NCI-H2196 treated with DMSO at 0.1 percent for 48 hours (cell line): ENCODE measurements around the gene METTL26.

ENCODE experiments used
- DNase-seq: peaks from one replicate; lab custom pipeline; 2025; ENCODE audit not compliant: unreplicated experiment; lab: John Stamatoyannopoulos, UW

The METTL26 gene

GRCh38 chr16:636206-637080 lies at the start of gene METTL26:
TSS of gene METTL26 (minus strand) at chr16:636305. CDS start at chr16:636290, 15 bp downstream.
- DNase-seq = peak; percentile 83

DNA sequence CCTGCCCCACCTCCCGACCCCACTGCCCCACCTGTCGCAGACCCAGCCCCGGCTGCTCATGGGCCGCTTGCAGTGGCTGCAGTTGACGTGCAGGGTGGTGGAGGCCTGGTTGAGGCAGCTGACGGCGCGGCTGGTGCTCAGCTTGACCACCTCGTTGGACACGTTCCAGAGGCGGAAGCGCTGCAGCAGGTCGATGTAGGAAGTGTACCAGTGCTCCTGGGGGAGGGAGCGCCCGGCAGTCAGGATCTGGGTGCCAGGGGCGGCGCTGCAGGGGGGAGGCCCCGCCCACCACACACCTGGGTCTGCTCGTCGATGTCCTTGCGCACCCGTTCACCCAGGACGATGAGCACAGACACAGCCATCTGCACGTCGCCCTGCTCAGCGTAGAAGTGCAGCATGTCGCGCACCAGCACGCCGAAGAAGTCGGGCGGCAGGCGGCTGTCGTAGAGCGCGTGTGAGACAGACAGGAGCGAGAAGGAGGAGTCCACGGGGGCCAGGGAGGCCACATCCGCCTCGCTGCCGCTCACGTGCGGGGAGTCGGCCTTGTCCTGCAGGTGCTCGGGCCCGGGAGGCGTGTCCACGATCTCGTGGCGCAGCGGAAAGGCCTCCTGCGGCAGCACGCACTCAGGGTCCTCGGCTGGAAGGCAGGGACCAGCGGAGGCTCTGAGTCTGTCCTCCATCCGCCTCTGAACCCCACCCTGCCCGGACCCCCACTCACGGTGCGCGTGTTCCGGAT lies 49.0 kb upstream of the METTL26 start:
- peak; percentile 91 for DNase-seq

DNA sequence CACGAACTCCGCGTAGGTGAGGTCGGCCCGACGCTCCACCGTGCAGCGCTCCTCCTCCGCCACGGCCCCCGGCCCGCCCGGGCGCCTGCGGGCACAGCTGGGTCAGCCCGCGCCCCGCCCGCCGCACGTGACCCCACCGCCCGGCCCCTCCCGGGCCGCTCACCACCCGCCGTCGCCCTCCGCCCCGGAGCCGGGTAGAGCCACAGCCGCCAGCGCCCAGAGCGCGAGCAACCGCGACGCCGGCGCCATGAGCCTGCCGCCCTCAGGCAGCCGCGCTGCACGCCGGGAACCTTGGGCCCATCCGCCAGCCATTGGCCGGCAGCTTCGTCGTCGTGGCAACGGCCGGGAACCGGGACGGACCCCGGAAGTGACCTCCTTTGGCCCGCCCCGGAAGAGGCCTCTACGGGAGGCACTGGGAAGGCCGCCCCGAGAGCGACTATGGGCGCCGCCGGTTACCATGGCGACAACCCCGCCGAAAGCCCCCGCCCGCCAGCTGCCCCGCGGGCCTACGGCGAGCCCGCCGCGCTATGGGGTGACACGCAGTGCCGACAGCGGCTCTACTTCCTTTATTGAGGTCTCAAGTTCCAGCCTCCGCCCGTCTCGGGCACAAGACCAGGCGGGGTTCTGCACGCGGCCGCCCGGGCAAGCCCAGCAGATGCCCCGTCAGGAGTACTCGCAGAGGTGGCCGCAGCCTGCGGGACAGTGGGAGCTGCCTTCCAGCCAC lies 48.1 kb upstream of the METTL26 start, which contains the start of gene JMJD8:
TSS of gene JMJD8 (minus strand) at position 264 of the 724 bp plus-strand sequence. CDS start at position 249, 15 bp downstream.
- peak; percentile 95 for DNase-seq

DNA sequence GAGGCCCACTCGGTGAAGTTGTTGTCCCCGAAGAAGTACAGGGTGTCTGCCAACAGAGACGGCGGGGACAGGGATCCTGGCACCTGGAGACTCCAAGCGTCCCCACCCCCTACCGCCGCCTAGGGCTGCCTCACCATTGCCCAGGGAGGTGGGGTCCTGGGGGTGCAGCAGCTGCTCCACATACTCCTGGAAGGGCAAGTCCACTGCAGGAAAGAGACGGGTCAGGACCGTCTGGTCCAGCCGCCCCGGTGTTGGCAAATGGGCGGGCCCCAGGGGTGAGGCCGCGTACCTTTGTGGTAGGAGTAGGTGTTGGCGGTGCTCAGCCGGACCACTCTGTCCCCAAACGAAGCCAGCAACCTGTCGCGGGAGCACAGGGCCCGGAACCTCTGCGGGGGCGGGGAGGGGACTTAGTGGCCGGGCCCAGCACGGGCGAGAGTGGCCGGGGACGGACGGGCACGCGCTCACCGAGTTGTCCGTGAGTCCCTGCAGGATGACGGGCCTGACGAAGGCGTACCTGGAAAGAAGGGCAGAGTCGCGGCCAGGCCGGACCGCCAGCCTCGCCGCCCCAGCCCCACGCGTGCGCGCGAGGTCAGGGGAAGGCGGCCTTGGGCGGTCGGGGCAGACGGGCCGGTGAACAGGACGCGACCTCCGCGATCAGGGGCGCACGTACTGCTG lies 47.4 kb upstream of the METTL26 start:
- DNase-seq = no peak

- DNase-seq = no peak
Measured at GRCh38 chr16:682493-683395, 46.6 kb upstream of the METTL26 start.

DNA sequence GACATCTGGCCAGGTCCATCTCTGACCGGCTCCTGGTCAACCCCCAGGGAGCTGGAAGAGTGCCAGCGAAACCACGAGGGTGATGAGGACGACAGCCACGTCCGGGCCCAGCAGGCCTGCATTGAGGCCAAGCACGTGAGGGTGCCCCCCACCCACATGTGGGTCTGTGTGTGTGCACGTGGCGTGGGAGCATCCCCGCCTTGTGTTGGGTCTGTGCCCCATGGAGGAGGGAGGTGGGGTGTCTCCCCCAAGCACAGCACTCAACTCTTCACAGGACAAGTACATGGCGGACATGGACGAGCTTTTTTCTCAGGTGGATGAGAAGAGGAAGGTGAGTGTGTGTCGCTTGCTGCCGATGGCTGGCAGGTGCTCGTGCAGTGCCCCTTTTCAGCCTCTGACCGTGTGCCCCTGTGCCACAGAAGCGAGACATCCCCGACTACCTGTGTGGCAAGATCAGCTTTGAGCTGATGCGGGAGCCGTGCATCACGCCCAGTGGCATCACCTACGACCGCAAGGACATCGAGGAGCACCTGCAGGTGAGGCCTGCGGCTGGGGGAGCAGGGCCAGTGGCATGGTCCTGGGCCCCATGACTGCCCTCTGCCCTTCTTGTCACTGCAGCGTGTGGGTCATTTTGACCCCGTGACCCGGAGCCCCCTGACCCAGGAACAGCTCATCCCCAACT lies 45.8 kb upstream of the METTL26 start:
- no peak for DNase-seq

DNA sequence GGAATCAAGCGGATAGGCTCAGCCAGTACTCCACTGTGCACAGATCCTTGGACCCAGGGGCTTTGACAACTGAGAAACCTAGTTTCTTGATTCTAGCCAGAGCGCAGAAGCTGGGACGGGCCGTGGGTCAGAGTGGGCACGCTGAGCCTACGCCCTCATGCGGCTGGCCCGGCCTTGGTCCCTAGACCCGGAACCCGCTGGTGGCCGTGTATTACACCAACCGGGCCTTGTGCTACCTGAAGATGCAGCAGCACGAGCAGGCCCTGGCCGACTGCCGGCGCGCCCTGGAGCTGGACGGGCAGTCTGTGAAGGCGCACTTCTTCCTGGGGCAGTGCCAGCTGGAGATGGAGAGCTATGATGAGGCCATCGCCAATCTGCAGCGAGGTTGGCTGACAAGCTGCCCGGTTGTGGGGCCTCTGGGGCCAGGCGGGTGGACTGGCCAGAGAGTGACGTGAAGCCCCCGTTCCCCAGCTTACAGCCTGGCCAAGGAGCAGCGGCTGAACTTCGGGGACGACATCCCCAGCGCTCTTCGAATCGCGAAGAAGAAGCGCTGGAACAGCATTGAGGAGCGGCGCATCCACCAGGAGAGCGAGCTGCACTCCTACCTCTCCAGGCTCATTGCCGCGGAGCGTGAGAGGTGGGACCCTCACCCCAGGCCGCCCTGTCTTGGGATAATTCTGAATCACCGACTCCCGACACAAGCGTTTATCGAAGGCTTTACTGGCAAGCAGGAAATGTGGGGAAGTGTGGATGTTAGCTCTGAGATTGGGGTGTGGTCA lies 45.1 kb upstream of the METTL26 start:
- no peak for DNase-seq

DNA sequence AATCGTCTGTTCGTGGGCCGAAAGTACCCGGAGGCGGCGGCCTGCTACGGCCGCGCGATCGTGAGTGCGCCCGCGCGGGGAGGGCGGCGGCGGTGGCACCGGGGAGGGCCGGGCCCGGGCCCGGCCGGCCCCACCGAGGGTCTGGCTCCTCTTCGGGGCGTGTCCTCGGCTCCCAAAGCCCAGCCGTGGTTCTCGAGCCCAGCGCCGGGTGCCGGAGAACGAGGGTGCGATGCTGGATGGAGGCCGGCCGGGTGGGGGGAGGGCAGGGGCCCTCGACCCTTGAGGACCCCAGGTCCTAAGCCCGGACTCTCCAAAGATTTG lies 44.5 kb upstream of the METTL26 start:
- no peak for DNase-seq

DNA sequence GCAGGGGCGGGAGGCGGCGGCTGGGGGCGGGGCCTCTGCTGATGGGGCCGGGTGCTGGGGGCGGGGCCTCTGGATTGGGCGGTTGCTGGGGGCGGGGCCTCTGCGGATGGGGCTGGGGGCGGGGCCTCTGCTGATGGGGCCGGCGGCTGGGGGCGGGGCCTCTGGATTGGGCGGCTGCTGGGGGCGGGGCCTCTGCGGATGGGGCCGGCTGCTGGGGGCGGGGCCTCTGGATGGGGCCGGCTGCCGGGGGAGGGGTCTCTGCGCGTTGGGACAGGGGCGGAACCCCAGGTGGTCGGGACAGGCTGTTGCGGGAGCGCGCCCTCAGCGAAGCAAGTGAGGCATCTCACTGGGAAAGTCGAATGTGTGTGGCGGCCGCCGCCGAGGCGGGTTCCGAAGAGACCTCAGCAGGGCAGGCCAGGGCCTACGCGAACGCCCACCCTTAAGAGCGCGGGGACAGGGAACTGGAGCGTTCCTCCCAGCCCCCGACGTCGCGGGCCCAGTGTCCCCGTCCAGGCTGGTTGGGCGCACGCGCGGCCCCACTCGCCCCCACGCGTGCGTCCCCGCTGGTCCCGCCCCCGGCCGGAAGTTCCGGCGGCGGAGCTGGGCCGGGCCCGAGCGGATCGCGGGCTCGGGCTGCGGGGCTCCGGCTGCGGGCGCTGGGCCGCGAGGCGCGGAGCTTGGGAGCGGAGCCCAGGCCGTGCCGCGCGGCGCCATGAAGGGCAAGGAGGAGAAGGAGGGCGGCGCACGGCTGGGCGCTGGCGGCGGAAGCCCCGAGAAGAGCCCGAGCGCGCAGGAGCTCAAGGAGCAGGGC lies 43.9 kb upstream of the METTL26 start, which contains the start of gene STUB1:
TSS of gene STUB1 (plus strand) at position 597 of the 811 bp plus-strand sequence. CDS start at position 713, 116 bp downstream.
- peak; percentile 83 for DNase-seq

DNA sequence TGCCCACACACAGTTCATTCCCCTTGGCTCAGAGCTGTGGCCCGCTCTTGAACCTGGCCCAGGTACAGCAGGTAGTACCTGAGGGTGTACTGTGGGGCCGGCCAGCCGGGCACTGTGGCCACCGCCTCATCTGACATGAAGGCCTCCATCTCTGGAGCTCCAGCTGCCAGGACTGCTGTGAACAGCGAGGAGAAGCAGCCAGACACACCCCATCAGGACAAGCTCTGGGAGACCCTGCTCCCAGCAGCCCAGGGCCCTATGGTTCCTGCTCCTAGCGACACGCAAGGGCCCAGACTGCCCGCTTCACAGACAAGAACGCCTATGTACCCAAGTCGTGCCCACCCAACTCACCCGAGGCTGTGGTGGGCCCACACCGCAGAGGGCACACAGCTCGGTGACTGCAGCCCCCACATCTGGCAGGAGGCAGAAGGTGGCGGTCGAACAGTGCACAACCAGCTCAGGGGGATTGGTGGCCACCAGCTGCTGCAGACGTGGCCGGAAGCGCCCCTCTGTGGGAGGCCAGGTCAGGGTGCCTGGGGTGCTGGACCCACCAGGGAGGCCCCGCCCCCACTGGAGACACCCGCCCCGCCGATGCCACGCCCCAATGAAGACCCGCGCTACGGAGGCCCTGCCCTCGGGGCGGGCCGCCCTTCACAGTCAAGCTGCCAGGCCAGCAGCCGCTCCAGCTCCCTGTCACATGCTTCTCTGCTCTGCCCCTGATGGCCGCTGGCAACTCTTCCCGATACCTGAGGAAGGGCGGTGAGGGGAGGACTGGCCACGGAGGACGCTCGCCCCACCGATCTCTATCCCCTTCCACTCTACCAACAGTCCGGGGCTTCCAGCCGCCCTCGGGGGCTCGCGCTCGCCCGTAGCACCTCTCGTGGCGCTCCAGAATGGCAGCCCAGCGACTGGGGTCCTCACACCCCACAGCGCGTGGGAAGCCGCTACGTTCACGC lies 43.0 kb upstream of the METTL26 start:
- DNase-seq = peak; percentile 67

GRCh38 chr16:678209-678857 lies 42.2 kb upstream of the METTL26 start:
- peak; percentile 21 for DNase-seq

DNA sequence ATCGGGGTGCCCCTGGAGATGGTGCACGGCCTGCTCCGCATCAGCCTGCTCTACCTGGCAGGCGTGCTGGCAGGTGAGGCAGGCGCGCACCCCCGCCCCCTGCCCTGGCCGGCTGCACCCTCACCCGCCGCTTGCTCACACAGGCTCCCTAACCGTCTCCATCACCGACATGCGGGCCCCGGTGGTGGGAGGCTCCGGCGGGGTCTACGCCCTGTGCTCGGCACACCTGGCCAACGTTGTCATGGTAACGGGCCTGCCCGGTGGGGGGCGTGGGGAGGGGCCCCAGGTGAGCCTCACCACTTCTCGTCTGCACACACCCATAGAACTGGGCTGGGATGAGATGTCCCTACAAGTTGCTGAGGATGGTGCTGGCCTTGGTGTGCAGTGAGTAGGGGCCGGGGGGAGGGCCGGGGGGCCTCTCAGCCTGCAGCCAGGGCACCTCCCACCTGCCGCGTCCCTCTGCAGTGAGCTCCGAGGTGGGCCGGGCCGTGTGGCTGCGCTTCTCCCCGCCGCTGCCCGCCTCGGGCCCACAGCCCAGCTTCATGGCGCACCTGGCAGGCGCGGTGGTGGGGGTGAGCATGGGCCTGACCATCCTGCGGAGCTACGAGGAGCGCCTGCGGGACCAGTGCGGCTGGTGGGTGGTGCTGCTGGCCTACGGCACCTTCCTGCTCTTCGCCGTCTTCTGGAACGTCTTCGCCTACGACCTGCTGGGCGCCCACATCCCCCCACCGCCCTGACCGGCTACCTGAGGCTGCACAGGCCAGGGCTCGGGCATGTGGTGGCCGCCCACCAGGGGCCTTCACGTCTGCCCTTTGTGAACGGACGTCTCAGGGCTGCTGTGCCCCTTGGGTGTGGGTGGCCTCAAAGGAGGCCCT lies 41.4 kb upstream of the METTL26 start:
- DNase-seq = peak; percentile 33

GRCh38 chr16:676913-677312 lies 40.8 kb upstream of the METTL26 start:
- peak; percentile 80 for DNase-seq

GRCh38 chr16:676565-676902 lies 40.4 kb upstream of the METTL26 start:
- no peak for DNase-seq

DNA sequence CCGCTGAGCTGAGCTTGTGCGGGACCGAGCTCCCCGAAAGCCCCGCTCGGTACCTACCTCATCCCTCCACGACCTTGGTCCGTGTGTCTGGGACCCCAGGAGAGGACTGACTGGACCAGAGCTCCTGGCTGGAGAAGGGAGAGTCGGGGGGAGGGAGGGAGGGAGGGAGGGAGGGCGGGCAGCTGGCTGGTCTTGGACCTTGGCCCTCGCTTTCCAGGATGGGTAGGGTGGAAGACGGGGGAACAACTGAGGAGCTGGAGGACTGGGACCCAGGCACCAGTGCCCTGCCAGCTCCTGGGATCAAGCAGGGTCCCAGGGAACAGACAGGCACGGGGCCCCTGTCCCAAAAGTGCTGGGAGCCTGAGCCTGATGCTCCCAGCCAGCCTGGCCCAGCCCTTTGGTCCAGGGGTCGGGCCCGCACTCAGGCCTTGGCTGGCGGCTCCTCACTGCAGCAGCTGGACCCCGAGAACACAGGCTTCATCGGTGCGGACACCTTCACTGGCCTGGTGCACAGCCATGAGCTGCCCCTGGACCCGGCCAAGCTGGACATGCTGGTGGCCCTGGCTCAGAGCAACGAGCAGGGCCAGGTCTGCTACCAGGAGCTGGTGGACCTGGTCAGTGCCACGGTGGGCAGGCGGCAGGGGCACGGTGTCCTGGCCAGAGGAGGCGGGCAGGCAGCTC lies 39.9 kb upstream of the METTL26 start:
- no peak for DNase-seq
